ENCODE data around the gene RND1. TPM values are rescaled to one million over a fixed set of nuclear protein-coding genes. Genes with fewer than 3 reads are reported as not detected.

RND1 gene
- total and polyA plus RNA-seq, 2 of the 8 experiments (the other 6 are each of a cell fraction or from before 2014, with no cell fraction given) = 15.8 to 17.1 TPM

- H3K23ac ChIP-seq (ENCODE audit: insufficient read length) = no peak overlapping the region
- H2AFZ ChIP-seq (ENCODE audit: low read length) = no peak overlapping the region
- H3K4me3 ChIP-seq (ENCODE audit: extremely low read depth in 1 of 4, insufficient read depth in 2 of 4, low read depth in 3 of 4, low read length in 4 of 4) = no peak overlapping the region
- H4K5ac ChIP-seq (ENCODE audit: insufficient read length, low read depth, low read length) = no peak overlapping the region
- ChIA-PET CTCF (ENCODE audit: partially characterized antibody) (interaction anchor here (0.8 to 10.1 kb wide), 9 partner anchors 9 to 216 kb away, joined by 3 to 121 read pairs (median 4); partner anchors contain the start of genes CACNB3 and WNT1), POLR2A (ENCODE audit: partially characterized antibody) (interaction anchor here (1.2 to 8.3 kb wide), 8 partner anchors 10 to 222 kb away, joined by 4 to 48 read pairs (median 6); partner anchors contain the start of genes DDX23 and RND1)
- H4K91ac ChIP-seq (replicated peaks; ENCODE audit: insufficient read length, low read length) = no peak overlapping the region
- no peak overlapping the region for H3K9ac ChIP-seq (replicated peaks in 1 of 4; ENCODE audit: extremely low read depth in 1 of 4, low read depth in 3 of 4, low read length in 3 of 4)
- no peak overlapping the region for H2BK20ac ChIP-seq (ENCODE audit: low read length)
- H4K20me1 ChIP-seq (replicated peaks in 1 of 2; ENCODE audit: control insufficient read depth in 1 of 2, insufficient read depth in 2 of 2, low read length in 2 of 2) = peaks cover 5 to 15% of the 10 kb centered on the region in 2 experiments
- H2BK12ac ChIP-seq (ENCODE audit: low read depth, low read length) = no peak overlapping the region
- no peak overlapping the region for H2AK5ac ChIP-seq (ENCODE audit: low read depth, low read length)
- no peaks in the 10 kb centered on the region for H3K79me1 ChIP-seq (ENCODE audit: low read depth, low read length)
- no peak overlapping the region for H2BK120ac ChIP-seq (replicated peaks; ENCODE audit: low read depth, low read length)
- no peaks in the 10 kb centered on the region for H3K27me3 ChIP-seq (replicated peaks in 1 of 4; ENCODE audit: control insufficient read depth in 3 of 4, extremely low read depth in 1 of 4, insufficient read depth in 3 of 4, low read length in 3 of 4)
- peaks cover 36 to 59% (median 50%) of the 10 kb centered on the region in 4 experiments for H3K36me3 ChIP-seq (ENCODE audit: control insufficient read depth in 2 of 4, insufficient read depth in 4 of 4, low read length in 3 of 4)
- DNase-seq (ENCODE audit: low read depth in 1 of 2, low spot score in 2 of 2) (no peak), FAIRE-seq (no peak)
- no peak overlapping the region for H3K4ac ChIP-seq (replicated peaks; ENCODE audit: insufficient read length, low read depth, low read length)
- WGBS, 2 experiments (ENCODE audit: extremely low coverage in 1 of 2, insufficient coverage in 1 of 2, insufficient read length in 1 of 2, insufficient replicate concordance in 2 of 2, low coverage in 1 of 2, low lambda C conversion rate in 2 of 2, missing lambda C conversion rate in 1 of 2) = 78% methylated on average over 2 of the region's 2 CpGs; no CpG with 5 or more reads in 1 of the 2 experiments
- H3K18ac ChIP-seq (ENCODE audit: extremely low read depth, low read length) = no peak overlapping the region
- no peak overlapping the region for H3K14ac ChIP-seq (ENCODE audit: insufficient read length)
- H3K56ac ChIP-seq (replicated peaks; ENCODE audit: insufficient read length, low read depth, low read length) = no peak overlapping the region
- peaks cover 3% of the 10 kb centered on the region; the same call in 1 of the 2 replicates for H3K23me2 ChIP-seq (ENCODE audit: low read depth, low read length)
- no peak overlapping the region; the same call in 1 of the 2 replicates for H2BK5ac ChIP-seq (ENCODE audit: low read depth, low read length)
- no peak overlapping the region for H3K4me2 ChIP-seq (ENCODE audit: insufficient read depth in 1 of 2, low read depth in 2 of 2, low read length in 2 of 2)
- H3K27ac ChIP-seq (ENCODE audit: low read depth, low read length) = no peak overlapping the region
- H3K9me3 ChIP-seq (ENCODE audit: insufficient read depth in 2 of 2, low read depth in 1 of 2, low read length in 1 of 2) = no peaks in the 10 kb centered on the region
- H2BK15ac ChIP-seq (ENCODE audit: low read length) = no peak overlapping the region
- H3K79me2 ChIP-seq (ENCODE audit: control insufficient read depth in 1 of 2, insufficient read depth in 2 of 2, low read length in 2 of 2) = no peaks in the 10 kb centered on the region
- peaks cover 0 to 4% (median 0%) of the 10 kb centered on the region in 4 experiments; a peak in 1 of 7 replicates for H3K4me1 ChIP-seq (replicated peaks in 1 of 4; ENCODE audit: control insufficient read depth in 3 of 4, insufficient read depth in 4 of 4, low read length in 3 of 4)
- H4K8ac ChIP-seq (ENCODE audit: extremely low read depth, insufficient read depth, low read length) = no peak overlapping the region; the same call in 1 of the 2 replicates
- TF ChIP-seq, protein P1, sequence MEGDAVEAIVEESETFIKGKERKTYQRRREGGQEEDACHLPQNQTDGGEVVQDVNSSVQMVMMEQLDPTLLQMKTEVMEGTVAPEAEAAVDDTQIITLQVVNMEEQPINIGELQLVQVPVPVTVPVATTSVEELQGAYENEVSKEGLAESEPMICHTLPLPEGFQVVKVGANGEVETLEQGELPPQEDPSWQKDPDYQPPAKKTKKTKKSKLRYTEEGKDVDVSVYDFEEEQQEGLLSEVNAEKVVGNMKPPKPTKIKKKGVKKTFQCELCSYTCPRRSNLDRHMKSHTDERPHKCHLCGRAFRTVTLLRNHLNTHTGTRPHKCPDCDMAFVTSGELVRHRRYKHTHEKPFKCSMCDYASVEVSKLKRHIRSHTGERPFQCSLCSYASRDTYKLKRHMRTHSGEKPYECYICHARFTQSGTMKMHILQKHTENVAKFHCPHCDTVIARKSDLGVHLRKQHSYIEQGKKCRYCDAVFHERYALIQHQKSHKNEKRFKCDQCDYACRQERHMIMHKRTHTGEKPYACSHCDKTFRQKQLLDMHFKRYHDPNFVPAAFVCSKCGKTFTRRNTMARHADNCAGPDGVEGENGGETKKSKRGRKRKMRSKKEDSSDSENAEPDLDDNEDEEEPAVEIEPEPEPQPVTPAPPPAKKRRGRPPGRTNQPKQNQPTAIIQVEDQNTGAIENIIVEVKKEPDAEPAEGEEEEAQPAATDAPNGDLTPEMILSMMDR (IDR thresholded peaks at IDR 0.05; ENCODE audit: control extremely low read depth in 1 of 3, insufficient read depth in 1 of 3, low read depth in 1 of 3, low read length in 3 of 3) = no peak
- TF ChIP-seq NANOG (IDR thresholded peaks at IDR 0.05; ENCODE audit: insufficient read depth, low read depth, low read length, poor library complexity, severe bottlenecking) (no peak), SIN3A (conservative IDR thresholded peaks at IDR 0.05 in 1 of 2, IDR thresholded peaks at IDR 0.05 in 1 of 2; ENCODE audit: low read depth in 1 of 2, low read length in 2 of 2) (no peak), SP2 (IDR thresholded peaks at IDR 0.05; ENCODE audit: low read length) (no peak), JUND (IDR thresholded peaks at IDR 0.05; ENCODE audit: low read length) (no peak), YY1 (IDR thresholded peaks at IDR 0.05; ENCODE audit: low read depth, low read length) (no peak), CTBP2 (IDR thresholded peaks at IDR 0.05; ENCODE audit: borderline replicate concordance, insufficient read depth, insufficient read length, low read length) (no peak), TEAD4 (IDR thresholded peaks at IDR 0.05; ENCODE audit: low read depth, low read length) (no peak), RAD21 (IDR thresholded peaks at IDR 0.05 in 1 of 2, conservative IDR thresholded peaks at IDR 0.05 in 1 of 2; ENCODE audit: low read depth in 2 of 2, low read length in 2 of 2) (no peak), BCL11A (IDR thresholded peaks at IDR 0.05; ENCODE audit: low read depth in 2 of 2, low read length in 2 of 2) (no peak)
Measured at GRCh38 chr12:48828293-48828692, 37.4 kb downstream of the RND1 start.
